HL-60/S4 treated with retinoic acid at 250 ng/mL for 4 days and 3 days (cell line): ENCODE measurements around the gene DUSP28.

Experiments
- in situ Hi-C: fragments of 300-500 bp; cut with MboI; formaldehyde crosslinking; loops from 2 replicates; pipeline ENCODE4 v1.7.0; 2022; ENCODE audit warnings: low sequenced_read_pairs

The DUSP28 gene

DNA sequence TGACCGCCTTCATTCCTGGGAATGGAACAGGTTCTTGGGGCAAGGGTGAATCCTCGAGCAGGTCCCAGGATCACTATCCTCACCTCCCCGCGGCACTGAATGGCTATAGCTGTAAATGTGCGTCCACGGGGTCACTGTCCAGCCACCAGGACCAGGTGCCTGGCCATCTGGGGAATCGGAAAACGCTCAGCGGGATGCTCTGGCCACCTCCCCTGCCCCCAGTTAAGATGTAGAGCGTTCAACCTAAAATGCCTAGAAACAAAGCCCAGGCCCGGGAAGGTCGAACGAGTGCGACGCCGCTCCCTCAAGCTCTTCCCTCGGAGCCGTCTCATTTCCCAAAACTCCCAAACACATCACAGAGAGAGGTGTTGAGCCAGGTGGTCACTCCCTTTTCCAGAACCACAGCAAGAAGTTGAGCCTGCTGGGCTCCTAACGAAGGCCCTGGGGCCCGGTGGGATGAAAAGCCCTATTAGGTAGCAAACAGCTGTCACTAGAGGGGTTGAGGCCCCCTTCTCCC is 25.6 kb downstream of the DUSP28 start:
- in situ Hi-C loops: no loop called here

DNA sequence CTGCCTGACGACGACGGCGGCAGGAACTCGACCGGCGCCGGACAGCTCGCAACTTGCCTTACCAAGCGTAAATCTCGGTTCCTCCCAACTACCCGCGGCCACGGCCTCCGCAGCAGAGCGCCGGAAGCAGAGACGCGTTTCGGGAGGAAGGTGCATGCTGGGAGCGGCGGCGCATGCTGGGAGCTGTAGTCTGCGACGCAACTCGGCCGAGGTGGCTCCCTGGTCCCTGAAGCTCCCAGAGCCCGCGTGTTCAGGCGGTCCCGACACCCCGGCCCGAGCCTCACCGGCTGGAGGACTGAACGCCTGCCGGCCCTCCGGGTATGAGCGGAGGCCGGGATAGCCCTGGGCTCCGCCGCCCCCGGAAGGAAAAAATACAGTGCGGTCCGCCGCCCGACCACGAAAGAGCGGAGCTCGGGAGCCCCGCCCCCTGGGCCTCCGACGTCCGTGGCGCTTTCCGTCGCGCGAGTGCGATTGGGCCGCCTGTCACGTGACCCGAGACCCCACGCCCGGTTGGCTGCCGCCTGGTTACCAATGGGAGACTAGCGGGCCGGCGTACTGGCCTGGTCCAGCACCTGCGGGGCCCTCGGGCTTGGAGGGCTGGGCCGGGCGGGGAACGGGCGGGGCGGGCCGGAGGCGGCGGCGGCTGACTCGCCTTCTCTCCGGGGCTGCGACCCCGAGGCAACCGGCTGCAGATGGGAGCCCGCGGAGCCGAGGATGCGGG is 26.2 kb downstream of the DUSP28 start, which contains the start of gene CAPN10:
Gene CAPN10 (plus strand): TSS at position 537 of the 721 bp plus-strand sequence. CDS start 178 bp downstream, at position 715.
- in situ Hi-C loops: no loop called here

DNA sequence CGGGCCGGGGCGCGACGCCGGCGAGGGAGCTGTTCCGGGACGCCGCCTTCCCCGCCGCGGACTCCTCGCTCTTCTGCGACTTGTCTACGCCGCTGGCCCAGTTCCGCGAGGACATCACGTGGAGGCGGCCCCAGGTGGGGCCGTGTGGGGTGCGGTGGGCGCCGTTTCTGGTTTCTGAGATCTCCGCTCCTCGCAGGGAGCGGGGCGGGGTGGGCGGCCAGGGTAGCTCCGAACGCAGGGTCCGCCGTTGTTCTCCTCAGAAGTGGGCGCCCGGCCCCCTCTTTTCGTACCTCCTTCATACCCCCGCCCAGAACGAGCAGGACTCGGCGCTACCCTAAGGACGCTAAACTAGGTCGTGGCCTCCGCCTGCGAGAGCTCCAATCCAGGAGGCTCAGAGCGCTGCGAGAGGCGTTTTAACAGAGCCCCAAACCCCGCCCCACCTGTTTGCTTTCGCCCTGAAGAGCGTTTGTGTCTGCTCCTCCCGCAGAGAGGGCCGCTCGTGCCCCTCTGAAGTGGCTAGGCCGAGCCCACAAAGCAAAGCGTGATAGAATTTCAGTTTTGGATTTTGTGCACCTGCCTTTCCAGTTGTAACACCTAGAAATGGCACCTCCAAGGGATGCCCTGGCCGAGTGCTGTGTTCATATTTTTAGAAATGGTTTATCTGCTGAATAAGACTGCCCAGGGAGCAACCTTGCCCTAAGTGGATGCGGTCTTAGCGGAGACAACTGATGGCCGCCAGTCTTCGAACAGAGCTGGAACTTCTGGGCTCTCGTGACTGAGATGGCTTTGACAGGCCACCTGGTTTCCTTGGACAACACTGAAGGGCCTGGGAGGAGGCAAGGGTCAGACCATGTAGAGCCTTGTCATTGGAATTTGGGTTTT is 27.0 kb downstream of the DUSP28 start:
- in situ Hi-C loops: no loop called here

DNA sequence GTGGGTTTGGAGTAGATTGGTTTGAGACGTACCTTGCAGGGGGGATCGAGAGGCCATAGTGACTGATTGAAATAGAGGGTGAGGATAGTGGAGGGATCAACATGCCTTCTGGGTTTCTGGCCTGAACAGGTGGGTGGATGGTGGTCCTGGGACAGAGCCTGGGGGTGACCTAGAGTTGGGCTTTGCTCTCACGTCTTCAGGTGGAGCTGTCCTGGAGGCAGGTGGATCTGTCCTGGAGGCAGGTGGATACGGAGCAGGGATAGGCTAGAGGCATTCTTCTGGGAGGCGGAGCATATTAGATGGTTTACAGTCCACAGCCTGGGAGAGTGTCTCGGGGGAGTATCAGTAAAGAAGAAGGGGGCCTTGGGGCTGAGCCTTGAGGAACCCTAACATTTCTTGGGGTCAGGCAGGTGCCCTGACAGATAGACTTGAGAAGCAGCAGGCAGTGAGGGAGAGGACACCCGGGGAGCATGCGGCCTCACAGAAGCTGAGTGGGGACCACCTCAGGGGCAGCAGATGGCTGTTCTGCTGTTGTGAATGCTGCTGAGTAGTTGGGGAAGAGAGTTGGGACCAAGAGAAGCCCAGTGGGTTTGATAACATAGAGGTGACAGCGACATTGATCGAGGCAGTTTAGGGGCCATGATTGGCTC is 28.0 kb downstream of the DUSP28 start:
- in situ Hi-C loops: no loop called here

DNA sequence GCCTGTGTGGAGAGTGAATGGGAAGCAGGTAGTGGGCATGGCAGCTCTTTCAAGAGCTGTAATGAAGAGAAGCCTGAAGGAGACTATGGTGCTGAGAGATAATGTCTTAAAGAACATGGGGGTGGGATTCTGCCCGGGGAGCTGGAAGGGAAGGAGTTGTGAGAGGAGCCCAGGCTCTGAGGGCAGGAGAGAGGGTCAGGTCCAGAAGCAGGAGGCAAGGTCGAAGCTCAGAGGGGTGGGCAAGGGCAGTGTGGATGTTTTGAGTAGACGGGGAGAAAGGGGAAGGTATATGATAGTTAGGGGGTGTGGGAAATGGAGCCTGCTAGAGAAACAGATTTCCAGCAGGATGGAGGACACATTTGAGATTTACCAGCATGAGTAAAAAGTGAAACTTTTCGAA is 28.5 kb downstream of the DUSP28 start:
- in situ Hi-C loops: no loop called here

DNA sequence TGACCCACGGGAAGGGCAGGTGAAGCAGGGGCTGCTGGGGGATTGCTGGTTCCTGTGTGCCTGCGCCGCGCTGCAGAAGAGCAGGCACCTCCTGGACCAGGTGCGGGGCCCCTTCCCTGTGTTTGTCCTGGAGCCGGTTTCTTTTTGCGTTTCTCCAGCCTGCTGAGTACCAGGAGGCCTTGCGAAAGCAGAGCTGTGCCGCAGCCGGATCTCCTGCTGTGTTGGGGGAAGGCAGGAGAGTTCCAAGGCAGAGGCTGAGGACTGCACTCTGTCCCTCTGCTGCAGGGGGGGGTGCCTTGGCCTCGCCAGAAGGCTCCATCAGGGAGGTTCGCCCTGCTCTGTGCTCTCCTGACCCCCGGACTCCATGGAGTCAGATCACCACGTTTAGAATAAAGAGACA is 29.2 kb downstream of the DUSP28 start:
- in situ Hi-C loops: no loop called here

DNA sequence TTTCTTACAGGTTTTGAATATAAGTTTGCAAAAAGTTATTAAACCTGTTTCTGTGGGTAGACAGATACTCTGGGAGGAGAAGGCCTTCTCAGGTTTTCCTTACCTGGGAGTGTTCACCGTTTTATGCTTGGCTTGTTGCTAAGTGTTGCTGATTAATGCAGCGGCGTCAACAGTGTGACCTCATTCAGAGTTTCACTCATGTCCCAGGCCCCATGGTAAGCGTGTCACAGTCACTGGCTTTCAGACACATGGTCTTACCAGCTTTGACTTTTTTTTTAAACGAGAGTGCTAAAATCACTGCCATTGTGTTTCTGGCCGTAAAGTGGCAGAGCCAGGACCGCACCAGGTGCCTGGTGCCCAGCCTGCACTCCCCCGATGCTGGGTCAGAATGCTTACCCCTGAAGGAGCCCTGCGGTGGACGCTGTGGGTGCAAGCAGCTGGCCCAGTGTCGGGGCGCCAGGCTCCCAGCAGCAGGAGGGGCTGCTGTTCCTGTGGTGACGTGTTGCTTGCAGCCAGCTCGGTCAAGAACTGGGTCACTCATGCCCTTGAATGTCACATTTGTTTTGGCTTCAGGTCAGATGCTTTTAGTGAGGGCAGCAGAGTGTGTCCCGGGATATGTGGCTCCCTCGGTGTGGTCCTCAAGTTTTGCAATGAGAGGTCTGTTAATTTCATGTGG is 29.8 kb downstream of the DUSP28 start:
- in situ Hi-C loops: no loop called here

DNA sequence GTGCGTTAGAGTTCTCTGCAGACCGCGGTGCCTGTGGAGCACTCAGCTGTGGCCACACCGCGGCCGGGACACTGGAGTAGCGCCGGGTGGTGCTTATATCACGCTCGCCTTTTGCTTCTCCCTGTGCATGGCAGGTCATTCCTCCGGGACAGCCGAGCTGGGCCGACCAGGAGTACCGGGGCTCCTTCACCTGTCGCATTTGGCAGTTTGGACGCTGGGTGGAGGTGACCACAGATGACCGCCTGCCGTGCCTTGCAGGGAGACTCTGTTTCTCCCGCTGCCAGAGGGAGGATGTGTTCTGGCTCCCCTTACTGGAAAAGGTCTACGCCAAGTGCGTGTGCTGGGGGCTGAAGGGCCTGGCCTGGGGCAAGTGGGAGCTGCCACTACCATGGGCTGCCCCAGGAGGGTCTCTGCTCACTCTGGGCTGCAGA is 30.5 kb downstream of the DUSP28 start:
- in situ Hi-C loops: no loop called here

DNA sequence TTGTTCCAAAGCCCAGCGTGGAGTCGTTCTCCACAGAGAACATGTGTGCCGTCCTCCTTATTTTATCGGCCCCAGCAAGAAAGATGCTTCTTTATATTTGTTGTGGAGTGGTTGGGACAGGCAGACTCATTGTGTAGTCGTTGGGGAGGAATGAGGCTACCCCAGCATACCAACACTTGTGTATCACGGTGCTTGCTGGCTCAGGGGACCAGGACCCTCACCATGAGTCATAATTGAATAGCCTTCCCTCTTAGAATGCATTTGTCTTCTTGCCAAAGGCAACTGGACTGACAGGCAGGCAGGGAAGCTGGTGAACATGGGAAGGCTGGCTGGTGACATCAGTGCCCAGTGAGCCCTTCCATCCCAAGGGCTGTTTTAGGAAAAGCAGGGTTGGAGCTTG is 31.1 kb downstream of the DUSP28 start:
- in situ Hi-C loops: no loop called here

DNA sequence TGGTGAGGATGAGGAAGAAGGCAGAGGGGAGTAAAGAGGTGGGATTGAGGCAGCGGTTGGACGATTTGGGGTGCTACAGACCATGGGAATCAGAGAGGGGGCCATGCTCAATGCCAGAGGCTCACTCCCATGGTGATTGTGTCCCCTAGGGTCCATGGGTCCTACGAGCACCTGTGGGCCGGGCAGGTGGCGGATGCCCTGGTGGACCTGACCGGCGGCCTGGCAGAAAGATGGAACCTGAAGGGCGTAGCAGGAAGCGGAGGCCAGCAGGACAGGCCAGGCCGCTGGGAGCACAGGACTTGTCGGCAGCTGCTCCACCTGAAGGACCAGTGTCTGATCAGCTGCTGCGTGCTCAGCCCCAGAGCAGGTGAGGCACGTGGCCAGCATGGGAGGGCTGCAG is 31.6 kb downstream of the DUSP28 start:
- in situ Hi-C loops: no loop called here

DNA sequence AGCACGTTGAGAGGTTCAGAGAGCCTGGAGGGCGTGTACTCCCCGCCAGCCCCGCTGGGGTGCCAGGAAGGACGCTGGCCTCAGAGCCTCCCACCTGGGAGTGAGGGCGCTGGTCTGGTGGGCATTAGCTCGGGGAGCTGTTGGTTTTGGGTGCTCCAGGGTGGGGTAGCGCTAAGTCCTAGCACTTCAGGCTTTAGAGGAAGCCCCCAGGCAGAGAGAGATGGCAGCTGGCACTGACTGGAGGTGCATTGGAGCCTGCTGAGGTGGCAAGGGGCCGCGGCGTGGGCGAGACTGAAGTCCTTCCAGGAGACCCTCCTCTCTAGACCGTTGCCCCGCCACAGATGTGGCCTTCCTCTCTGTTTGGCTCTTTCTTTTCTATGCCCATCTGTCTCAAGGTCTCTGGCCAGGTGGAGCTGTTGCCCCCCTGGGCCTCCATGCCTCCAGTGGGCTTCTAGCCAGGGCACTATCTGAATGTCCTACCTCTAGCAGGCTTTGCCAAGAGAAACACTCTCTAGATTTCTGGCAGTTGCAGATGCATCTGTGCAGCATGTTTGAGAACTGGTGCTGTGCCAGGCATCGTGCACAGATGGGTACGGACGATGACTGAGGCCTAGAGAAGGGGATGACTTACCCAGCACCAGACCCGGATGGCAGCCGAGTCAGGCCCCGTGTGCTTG is 33.0 kb downstream of the DUSP28 start:
- in situ Hi-C loops: no loop called here

DNA sequence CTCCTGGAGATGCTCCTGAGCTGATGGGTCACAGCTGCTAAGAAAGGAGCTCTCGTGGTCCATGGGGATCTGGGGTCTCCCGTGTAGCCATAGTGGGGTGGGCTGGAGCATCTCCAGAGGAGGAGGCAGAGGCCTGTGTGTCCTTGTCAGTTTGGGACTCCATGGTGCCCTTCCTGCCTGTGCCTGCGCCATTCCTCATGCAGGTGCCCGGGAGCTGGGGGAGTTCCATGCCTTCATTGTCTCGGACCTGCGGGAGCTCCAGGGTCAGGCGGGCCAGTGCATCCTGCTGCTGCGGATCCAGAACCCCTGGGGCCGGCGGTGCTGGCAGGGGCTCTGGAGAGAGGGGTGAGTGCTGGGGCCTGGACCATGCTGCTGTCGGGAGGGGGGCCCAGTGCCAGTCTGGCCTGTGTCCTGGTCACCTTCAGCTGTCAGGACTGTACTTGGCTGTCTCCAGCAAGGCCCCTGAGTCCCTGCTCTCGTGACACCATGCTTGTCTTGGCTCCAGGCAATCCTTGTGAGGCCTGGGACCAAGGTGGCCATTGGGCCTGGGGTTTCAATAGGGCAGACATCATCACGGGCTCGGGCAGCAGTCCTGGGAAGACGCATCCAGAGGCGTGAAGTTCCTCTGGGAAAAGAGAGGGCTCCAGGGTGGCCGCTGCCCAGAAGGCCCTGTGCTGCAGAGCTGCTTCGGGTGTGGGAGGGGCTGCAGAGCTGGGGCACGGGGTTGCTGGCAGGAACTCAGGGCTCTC is 33.7 kb downstream of the DUSP28 start:
- in situ Hi-C loops: no loop called here

DNA sequence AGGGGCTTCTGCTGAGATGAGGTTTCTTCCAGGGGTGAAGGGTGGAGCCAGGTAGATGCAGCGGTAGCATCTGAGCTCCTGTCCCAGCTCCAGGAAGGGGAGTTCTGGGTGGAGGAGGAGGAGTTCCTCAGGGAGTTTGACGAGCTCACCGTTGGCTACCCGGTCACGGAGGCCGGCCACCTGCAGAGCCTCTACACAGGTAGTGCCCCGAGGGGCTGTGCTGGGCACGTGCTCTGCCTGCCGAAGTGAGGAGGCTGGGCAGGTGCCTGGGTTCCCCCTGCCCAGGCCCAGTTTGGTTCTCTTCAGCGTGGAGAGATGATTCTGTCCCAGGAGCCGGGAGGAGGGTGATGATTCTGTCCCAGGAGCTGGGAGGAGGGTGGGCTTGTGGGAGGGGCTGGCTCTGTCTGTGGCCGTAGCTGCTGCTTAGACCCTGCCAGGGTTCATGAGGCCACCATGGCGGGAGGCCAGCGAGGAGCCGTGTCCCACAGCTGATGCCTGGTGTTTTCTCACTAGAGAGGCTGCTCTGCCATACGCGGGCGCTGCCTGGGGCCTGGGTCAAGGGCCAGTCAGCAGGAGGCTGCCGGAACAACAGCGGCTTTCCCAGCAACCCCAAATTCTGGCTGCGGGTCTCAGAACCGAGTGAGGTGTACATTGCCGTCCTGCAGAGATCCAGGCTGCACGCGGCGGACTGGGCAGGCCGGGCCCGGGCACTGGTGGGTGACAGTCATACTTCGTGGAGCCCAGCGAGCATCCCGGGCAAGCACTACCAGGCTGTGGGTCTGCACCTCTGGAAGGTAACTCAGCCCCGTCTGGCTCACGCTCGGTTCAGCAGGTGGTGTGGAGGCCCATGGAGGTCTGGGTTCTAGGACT is 34.6 kb downstream of the DUSP28 start:
- in situ Hi-C loops: no loop called here

DNA sequence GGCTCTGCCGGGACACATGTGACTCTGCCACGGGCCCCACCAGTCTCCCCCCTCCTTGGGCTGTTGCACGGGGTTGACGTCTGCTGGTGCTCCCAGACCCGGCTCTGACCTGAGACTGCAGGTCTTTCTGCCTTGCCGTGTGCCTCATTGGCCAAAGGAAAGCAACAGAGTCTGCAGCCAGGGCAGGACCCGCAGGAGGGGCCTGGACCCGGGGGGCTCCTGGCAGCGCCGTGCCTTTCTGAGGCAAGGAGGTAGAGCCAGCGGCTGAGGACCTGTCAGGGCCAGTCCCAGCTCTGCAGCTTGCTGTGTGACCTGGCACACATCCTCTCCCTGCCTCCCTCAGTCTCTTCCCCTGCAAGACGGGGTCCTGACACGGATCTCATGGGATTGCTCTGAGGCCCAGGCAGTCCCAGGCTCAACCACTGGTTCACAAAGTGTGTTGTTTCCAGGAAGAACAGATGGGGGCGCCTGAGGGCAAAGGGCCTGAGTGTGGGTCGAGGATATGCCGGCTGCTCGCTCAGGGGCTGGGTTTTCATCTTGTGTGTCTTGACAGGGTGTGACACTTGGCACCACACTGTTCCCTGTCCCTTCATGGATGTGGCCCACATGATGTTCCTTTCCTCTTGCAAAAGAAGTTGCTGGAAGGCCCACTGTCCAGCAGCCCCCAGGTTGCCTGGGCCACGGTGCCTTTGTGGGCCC is 35.4 kb downstream of the DUSP28 start:
- in situ Hi-C loops: no loop called here

DNA sequence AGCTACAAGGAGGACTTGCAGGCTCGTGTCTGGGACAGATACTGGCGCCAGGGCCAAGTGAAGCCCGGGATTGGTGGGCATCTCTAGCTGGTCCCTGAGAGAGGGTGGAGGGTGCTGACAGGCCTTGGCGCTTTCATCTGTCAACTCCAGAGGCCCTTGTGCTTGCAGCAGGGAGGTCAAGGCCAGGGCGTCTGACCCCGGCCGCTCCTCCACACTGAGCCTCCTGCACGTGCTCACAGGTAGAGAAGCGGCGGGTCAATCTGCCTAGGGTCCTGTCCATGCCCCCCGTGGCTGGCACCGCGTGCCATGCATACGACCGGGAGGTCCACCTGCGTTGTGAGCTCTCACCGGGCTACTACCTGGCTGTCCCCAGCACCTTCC is 35.9 kb downstream of the DUSP28 start:
- in situ Hi-C loops: no loop called here

DNA sequence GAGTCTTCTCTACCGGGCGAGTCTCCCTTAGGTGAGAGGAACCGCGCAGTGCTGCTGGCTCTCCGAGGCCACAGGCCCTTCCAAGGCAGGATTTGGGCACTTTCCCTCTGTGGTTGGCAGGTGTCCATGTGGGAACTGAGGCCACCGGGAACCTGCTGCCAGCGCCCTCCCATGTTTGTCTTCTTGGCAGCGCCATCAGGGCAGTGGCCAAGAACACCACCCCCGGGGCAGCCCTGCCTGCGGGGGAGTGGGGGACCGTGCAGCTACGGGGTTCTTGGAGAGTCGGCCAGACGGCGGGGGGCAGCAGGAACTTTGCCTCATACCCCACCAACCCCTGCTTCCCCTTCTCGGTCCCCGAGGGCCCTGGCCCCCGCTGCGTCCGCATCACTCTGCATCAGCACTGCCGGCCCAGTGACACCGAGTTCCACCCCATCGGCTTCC is 36.4 kb downstream of the DUSP28 start:
- in situ Hi-C loops: no loop called here

DNA sequence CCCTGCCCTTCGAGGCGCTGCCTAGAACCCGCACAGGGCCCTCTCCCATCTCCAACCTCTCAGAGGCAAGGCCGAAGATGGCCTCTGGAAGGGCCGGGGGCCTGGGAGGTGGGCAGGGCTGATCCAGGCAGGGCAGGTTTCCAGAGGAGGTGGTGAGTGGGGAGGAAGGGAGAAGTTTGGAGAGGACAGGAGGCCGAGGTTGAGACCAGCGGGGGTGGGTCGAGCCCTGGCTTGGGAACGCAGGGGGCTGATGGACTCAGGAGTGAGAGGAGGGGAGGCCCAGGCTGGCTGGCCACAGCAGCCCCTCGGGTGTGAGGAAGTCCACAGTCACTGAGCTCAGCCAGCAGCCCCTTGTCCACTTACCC is 36.9 kb downstream of the DUSP28 start:
- in situ Hi-C loops: no loop called here
